WTC11 (cell line): Measurements from ENCODE around the gene TFG. TPM values are rescaled to one million over a fixed set of nuclear protein-coding genes. Genes with fewer than 3 reads are reported as not detected.

Experiments used
- ATAC-seq: fragments of 200-7000 bp; cut with Tn5 transposase; 2 replicates; pipeline ENCODE4 v1.10.0; 2021; ENCODE audit warnings: mild to moderate bottlenecking, moderate library complexity
- CTCF ChIA-PET: fragments of 300-600 bp; sonication (Branson Sonifier 250); formaldehyde crosslinking; loops from one replicate; lab custom pipeline; 2021; ENCODE audit warnings: antibody characterized with exemption; lab: Charles Lee
- POLR2A ChIA-PET: fragments of 350-600 bp; sonication (Branson Sonifier 250); formaldehyde crosslinking; loops from one replicate; lab custom pipeline; 2021; ENCODE audit warnings: antibody characterized with exemption; lab: Charles Lee
- DNase-seq: peaks from one replicate; pipeline ENCODE4 v3.0.0; 2021; ENCODE audit warnings: low spot score
- H3K27ac Mint-ChIP-seq: 2 replicates; pipeline ENCODE4 v1.8.0; 2021; ENCODE audit warnings: mixed read lengths
- H3K27me3 Mint-ChIP-seq: 2 replicates; pipeline ENCODE4 v1.8.0; 2021; ENCODE audit warnings: low read depth, mild to moderate bottlenecking, moderate library complexity, mixed read lengths
- H3K36me3 Mint-ChIP-seq: 2 replicates; pipeline ENCODE4 v1.8.0; 2021; ENCODE audit warnings: mixed read lengths
- H3K4me1 Mint-ChIP-seq: 2 replicates; pipeline ENCODE4 v1.8.0; 2022; ENCODE audit warnings: mixed read lengths
- H3K4me3 Mint-ChIP-seq: 2 replicates; pipeline ENCODE4 v1.8.0; 2021; ENCODE audit warnings: mild to moderate bottlenecking, moderate library complexity, mixed read lengths
- H3K9me3 Mint-ChIP-seq: 2 replicates; pipeline ENCODE4 v1.8.0; 2021; ENCODE audit warnings: mixed read lengths
- ATF2 ChIP-seq: sonication (generic); formaldehyde crosslinking; IDR thresholded peaks from 2 replicates; pipeline ENCODE4 v1.8.1; 2022; ENCODE audit warnings: low read depth, missing genetic modification reagents, borderline replicate concordance
- E2F5 ChIP-seq: sonication (generic); formaldehyde crosslinking; IDR thresholded peaks from 2 replicates; pipeline ENCODE4 v1.8.1; 2022; ENCODE audit warnings: mild to moderate bottlenecking, moderate library complexity, missing genetic modification reagents
- GTF2I ChIP-seq: fragments of 250-450 bp; sonication (Bioruptor Pico); conservative IDR thresholded peaks from 2 replicates; pipeline ENCODE4 v1.4.0; 2021; ENCODE audit warnings: mild to moderate bottlenecking
- MYBL2 ChIP-seq: sonication (generic); formaldehyde crosslinking; IDR thresholded peaks from 2 replicates; pipeline ENCODE4 v1.8.1; 2023; ENCODE audit warnings: mild to moderate bottlenecking, moderate library complexity, missing genetic modification reagents
- OVOL2 ChIP-seq: fragments of 250-450 bp; sonication (Bioruptor Pico); IDR thresholded peaks from 2 replicates; pipeline ENCODE4 v1.9.0; 2021; ENCODE audit warnings: mild to moderate bottlenecking, borderline replicate concordance
- RORB ChIP-seq: fragments of 250-450 bp; sonication (Bioruptor Pico); IDR thresholded peaks from 2 replicates; pipeline ENCODE4 v1.9.0; 2021; ENCODE audit warnings: mild to moderate bottlenecking
- SOX15 ChIP-seq: fragments of 250-450 bp; sonication (Bioruptor Pico); IDR thresholded peaks from 2 replicates; pipeline ENCODE4 v1.9.0; 2021; ENCODE audit warnings: mild to moderate bottlenecking
- TEAD1 ChIP-seq: sonication (generic); formaldehyde crosslinking; IDR thresholded peaks from 2 replicates; pipeline ENCODE4 v1.8.0; 2022; ENCODE audit warnings: mild to moderate bottlenecking, missing genetic modification reagents
- ZNF317 ChIP-seq: sonication (generic); formaldehyde crosslinking; IDR thresholded peaks from 2 replicates; pipeline ENCODE4 v1.8.1; 2023; ENCODE audit warnings: low read depth, mild to moderate bottlenecking, moderate library complexity, missing genetic modification reagents, borderline replicate concordance
- total RNA-seq: library from RNA; stranded (reverse); gene quantifications from 3 replicates; pipeline ENCODE4 v1.2.3, GENCODE V29; 2021

Gene TFG
- total RNA-seq, 1 experiment from 2014 or later, result 64.9 TPM

- no peaks in the 10 kb centered on the region; the same call in 1 of the 2 replicates for H3K27me3 Mint-ChIP-seq
- TF ChIP-seq E2F5 (CRISPR knock-in tag) (no peak), OVOL2 (CRISPR knock-in tag) (no peak), ATF2 (CRISPR knock-in tag) (no peak), ZNF317 (CRISPR knock-in tag) (no peak), RORB (no peak), MYBL2 (no peak), SOX15 (CRISPR knock-in tag) (no peak), TEAD1 (CRISPR knock-in tag) (no peak), GTF2I (CRISPR knock-in tag) (no peak)
- ChIA-PET CTCF (interaction anchor here (0.5 to 2.0 kb wide), 22 partner anchors 10 to 965 kb away, joined by 3 to 20 read pairs (median 4); no protein-coding TSS in a partner anchor), POLR2A (no interaction called here)
- no peak overlapping the region for H3K27ac Mint-ChIP-seq
- peaks cover 5% of the 10 kb centered on the region; the same call in 1 of the 2 replicates for H3K4me1 Mint-ChIP-seq
- no peak overlapping the region for H3K4me3 Mint-ChIP-seq
- ATAC-seq (peak; percentile 58), DNase-seq (no peak)
- no peaks in the 10 kb centered on the region for H3K36me3 Mint-ChIP-seq
- H3K9me3 Mint-ChIP-seq, result no peaks in the 10 kb centered on the region
These were observed 87.3 kb downstream of the TFG start for GRCh38 chr3:100796556-100796955.

GRCh38 chr3:100798012-100798411 is 88.7 kb downstream of the TFG start:
- TF ChIP-seq GTF2I (CRISPR knock-in tag), result no peak
- ATAC-seq (no peak), DNase-seq (no peak)
- no peak overlapping the region for H3K27ac Mint-ChIP-seq
- POLR2A ChIA-PET, result no interaction called here
- H3K4me3 Mint-ChIP-seq, result no peak overlapping the region
- H3K9me3 Mint-ChIP-seq, result no peaks in the 10 kb centered on the region
- CTCF ChIA-PET, result interaction anchor here (2.0 kb wide), 1 partner anchor 21 kb away, joined by 7 read pairs; no protein-coding TSS in a partner anchor
- H3K36me3 Mint-ChIP-seq, result no peaks in the 10 kb centered on the region
- peaks cover 5% of the 10 kb centered on the region; the same call in 1 of the 2 replicates for H3K4me1 Mint-ChIP-seq
- H3K27me3 Mint-ChIP-seq, result no peaks in the 10 kb centered on the region; the same call in 1 of the 2 replicates

Other genes with a start within 250 kb of the TFG start
- gene TMEM45A, start 216.9 kb upstream of the TFG start, total RNA-seq, result 6.6 to 16.0 TPM (median 15.1 TPM) in 3 replicates
- gene ADGRG7, start 99.9 kb upstream of the TFG start, total RNA-seq, result not detected in 3 replicates